ENCODE data around the gene CYP3A4.
"Not testable (repeated sequence)": the region's sequence is repeated elsewhere in the genome, so short reads cannot be mapped to it uniquely, and the experiment has no call there.

CYP3A4 gene

GRCh38 chr7:99806839-99807478, 23.0 kb upstream of the CYP3A4 start:
- H3K4me2 ChIP-seq: no peak overlapping the region
- H3K79me2 ChIP-seq (ENCODE audit: insufficient read depth, low read depth): no peaks in the 10 kb centered on the region
- no peaks in the 10 kb centered on the region for H3K27me3 ChIP-seq (ENCODE audit: insufficient read depth, low read depth)
- TF ChIP-seq CTCF (conservative IDR thresholded peaks at IDR 0.05; ENCODE audit: low read depth, low read length): no peak
- H2AFZ ChIP-seq (ENCODE audit: low read depth): no peak overlapping the region
- no peak overlapping the region for H3K9ac ChIP-seq
- H3K4me1 ChIP-seq (ENCODE audit: low read depth, poor library complexity, severe bottlenecking): no peaks in the 10 kb centered on the region
- H3K36me3 ChIP-seq (ENCODE audit: insufficient read depth): no peaks in the 10 kb centered on the region
- H3K27ac ChIP-seq: no peak overlapping the region
- no peaks in the 10 kb centered on the region for H4K20me1 ChIP-seq (ENCODE audit: insufficient read depth)
- H3K4me3 ChIP-seq (IDR thresholded peaks at IDR 0.05; ENCODE audit: insufficient read depth, low read depth, low read length): no peak overlapping the region

GRCh38 chr7:99805641-99806040, 21.7 kb upstream of the CYP3A4 start:
- H3K4me1 ChIP-seq (ENCODE audit: low read depth, poor library complexity, severe bottlenecking): no peaks in the 10 kb centered on the region
- H3K27me3 ChIP-seq (ENCODE audit: insufficient read depth, low read depth): no peaks in the 10 kb centered on the region
- no peak overlapping the region for H3K4me3 ChIP-seq (IDR thresholded peaks at IDR 0.05; ENCODE audit: insufficient read depth, low read depth, low read length)
- no peaks in the 10 kb centered on the region for H4K20me1 ChIP-seq (ENCODE audit: insufficient read depth)
- no peak overlapping the region for H2AFZ ChIP-seq (ENCODE audit: low read depth)
- H3K79me2 ChIP-seq (ENCODE audit: insufficient read depth, low read depth): no peaks in the 10 kb centered on the region
- H3K36me3 ChIP-seq (ENCODE audit: insufficient read depth): no peaks in the 10 kb centered on the region
- H3K4me2 ChIP-seq: no peak overlapping the region
- no peak overlapping the region for H3K9ac ChIP-seq
- H3K27ac ChIP-seq: no peak overlapping the region
- TF ChIP-seq CTCF (conservative IDR thresholded peaks at IDR 0.05; ENCODE audit: low read depth, low read length): no peak

- not testable (repeated sequence) for H3K4me1 ChIP-seq (ENCODE audit: low read depth, poor library complexity, severe bottlenecking); H3K4me3 ChIP-seq (IDR thresholded peaks at IDR 0.05; ENCODE audit: insufficient read depth, low read depth, low read length); H3K4me2 ChIP-seq; H3K79me2 ChIP-seq (ENCODE audit: insufficient read depth, low read depth); H3K9ac ChIP-seq; H3K27ac ChIP-seq; H3K27me3 ChIP-seq (ENCODE audit: insufficient read depth, low read depth); H3K36me3 ChIP-seq (ENCODE audit: insufficient read depth); H2AFZ ChIP-seq (ENCODE audit: low read depth); H4K20me1 ChIP-seq (ENCODE audit: insufficient read depth)
These were observed 19.1 kb upstream of the CYP3A4 start for GRCh38 chr7:99803118-99803517.

GRCh38 chr7:99801407-99801806, 17.4 kb upstream of the CYP3A4 start:
- H4K20me1 ChIP-seq (ENCODE audit: insufficient read depth); H3K36me3 ChIP-seq (ENCODE audit: insufficient read depth); H2AFZ ChIP-seq (ENCODE audit: low read depth); H3K4me2 ChIP-seq; H3K79me2 ChIP-seq (ENCODE audit: insufficient read depth, low read depth); H3K4me3 ChIP-seq (IDR thresholded peaks at IDR 0.05; ENCODE audit: insufficient read depth, low read depth, low read length); H3K9ac ChIP-seq; H3K27ac ChIP-seq; H3K4me1 ChIP-seq (ENCODE audit: low read depth, poor library complexity, severe bottlenecking); H3K27me3 ChIP-seq (ENCODE audit: insufficient read depth, low read depth): not testable (repeated sequence)

- no peak overlapping the region for H3K4me2 ChIP-seq
- no peaks in the 10 kb centered on the region for H3K79me2 ChIP-seq (ENCODE audit: insufficient read depth, low read depth)
- H3K36me3 ChIP-seq (ENCODE audit: insufficient read depth): no peaks in the 10 kb centered on the region
- H3K4me1 ChIP-seq (ENCODE audit: low read depth, poor library complexity, severe bottlenecking): no peaks in the 10 kb centered on the region
- no peak for TF ChIP-seq CTCF (conservative IDR thresholded peaks at IDR 0.05; ENCODE audit: low read depth, low read length)
- no peak overlapping the region for H3K9ac ChIP-seq
- H2AFZ ChIP-seq (ENCODE audit: low read depth): no peak overlapping the region
- H3K27ac ChIP-seq: no peak overlapping the region
- H3K4me3 ChIP-seq (IDR thresholded peaks at IDR 0.05; ENCODE audit: insufficient read depth, low read depth, low read length): no peak overlapping the region
- H3K27me3 ChIP-seq (ENCODE audit: insufficient read depth, low read depth): no peaks in the 10 kb centered on the region
- H4K20me1 ChIP-seq (ENCODE audit: insufficient read depth): no peaks in the 10 kb centered on the region
These were observed 15.0 kb upstream of the CYP3A4 start for GRCh38 chr7:99798972-99799371.

GRCh38 chr7:99795864-99796263, 11.9 kb upstream of the CYP3A4 start:
- not testable (repeated sequence) for H3K79me2 ChIP-seq (ENCODE audit: insufficient read depth, low read depth); H3K36me3 ChIP-seq (ENCODE audit: insufficient read depth); H3K27me3 ChIP-seq (ENCODE audit: insufficient read depth, low read depth); H3K27ac ChIP-seq; H3K9ac ChIP-seq; H2AFZ ChIP-seq (ENCODE audit: low read depth); H3K4me1 ChIP-seq (ENCODE audit: low read depth, poor library complexity, severe bottlenecking); H3K4me2 ChIP-seq; H3K4me3 ChIP-seq (IDR thresholded peaks at IDR 0.05; ENCODE audit: insufficient read depth, low read depth, low read length); H4K20me1 ChIP-seq (ENCODE audit: insufficient read depth)

Data from KMS-11 (cell line).